Nucleus accumbens (tissue), 56 donors: ENCODE data around the gene PSTPIP1.

Experiments used
- DNase-seq, 56 donors: peaks; one replicate each; lab custom pipeline; 2025; lab: John Stamatoyannopoulos, UW

The PSTPIP1 gene

GRCh38 chr15:76996526-76997401, 1.8 kb downstream of the PSTPIP1 start:
- DNase-seq: peak in 8 of 56 donors; percentile 9 to 53 (median 29)

GRCh38 chr15:76998663-76999285, 3.8 kb downstream of the PSTPIP1 start:
- DNase-seq: no peak

DNA sequence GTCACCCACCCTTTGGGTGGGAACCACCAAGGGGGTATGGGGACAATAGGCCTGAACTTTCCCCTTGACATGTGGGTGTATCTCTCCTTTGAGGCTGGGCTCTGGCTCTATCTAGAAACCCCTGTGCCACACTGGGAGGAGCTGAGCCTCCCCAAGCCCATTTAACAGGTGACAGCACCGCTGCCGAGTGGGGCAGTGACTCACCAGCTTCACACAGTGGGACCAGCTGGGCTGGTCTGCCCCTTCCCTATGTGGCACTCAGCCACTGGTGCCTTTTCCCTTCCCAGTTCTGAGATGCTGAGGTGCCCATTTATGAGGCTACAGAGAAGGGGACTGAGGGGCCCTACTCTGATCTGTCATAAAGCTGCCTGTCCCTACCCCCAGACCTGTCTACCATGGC, 5.1 kb downstream of the PSTPIP1 start:
- DNase-seq: no peak

- DNase-seq: no peak
Observed at GRCh38 chr15:77001351-77001750, 6.4 kb downstream of the PSTPIP1 start.

DNA sequence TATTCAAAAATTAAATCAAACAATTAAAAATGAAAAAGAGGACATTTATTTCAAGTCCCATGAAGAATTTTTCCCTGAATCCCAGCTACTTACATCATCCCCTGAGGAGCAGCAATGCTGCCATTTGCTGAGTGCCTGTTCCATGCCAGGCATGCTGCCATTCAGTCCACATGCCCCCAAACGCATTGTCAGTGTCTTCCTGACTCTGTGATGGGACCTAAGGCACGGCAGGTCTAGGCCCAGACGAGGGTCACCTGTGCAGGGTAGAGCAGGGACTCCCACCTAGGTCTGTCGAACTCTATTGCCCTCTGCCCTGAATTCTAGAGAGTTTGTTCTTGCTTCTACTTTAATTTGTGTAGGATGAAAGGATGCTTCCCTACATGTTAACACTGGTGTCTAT, 7.0 kb downstream of the PSTPIP1 start:
- DNase-seq: no peak

- DNase-seq: no peak
Observed at GRCh38 chr15:77002436-77002835, 7.5 kb downstream of the PSTPIP1 start.

DNA sequence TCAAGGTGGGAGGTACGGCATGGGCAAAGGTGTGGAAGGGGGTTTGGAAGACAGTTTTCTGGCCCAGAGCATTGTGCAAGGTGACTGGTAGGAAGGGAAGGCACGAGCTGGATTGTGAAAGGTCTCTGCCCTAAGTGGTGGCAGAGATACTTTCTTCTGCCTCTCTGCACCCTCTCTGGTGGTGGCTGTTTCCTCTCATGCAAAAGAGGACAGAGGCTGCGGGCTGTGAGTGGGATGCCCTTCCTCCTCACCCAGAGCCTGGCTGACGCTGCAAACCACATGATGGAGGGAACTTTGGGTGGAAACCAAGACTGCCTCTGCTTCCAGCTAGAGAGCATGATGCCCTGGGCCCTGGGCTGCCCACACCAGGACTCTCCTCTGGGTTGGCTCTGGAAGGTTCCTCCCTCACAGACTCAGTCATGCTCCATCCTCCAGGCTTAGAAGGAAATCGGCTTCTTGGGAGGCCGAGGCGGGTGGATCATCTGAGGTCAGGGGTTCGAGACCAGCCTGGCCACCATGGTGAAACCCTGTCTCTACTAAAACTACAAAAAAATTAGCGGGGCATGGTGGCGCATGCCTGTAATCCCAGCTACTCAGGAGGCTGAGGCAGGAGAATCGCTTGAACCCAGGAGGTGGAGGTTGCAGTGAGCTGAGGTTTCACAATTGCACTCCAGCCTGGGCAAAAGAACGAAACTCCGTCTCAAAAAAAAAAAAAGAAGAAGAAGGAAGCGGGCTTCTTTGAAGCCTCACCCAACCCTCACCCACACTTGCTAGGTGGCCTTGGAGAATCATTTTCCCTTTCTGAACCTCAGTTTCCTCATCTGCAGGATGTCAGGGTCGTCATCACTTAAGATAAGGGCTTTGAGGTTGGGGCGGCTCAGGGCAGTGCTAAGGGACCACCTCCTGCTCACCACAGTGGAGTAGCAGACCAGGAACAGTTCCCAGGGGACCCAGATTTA, 8.3 kb downstream of the PSTPIP1 start:
- peak in 11 of 56 donors; percentile 17 to 54 (median 24) for DNase-seq

DNA sequence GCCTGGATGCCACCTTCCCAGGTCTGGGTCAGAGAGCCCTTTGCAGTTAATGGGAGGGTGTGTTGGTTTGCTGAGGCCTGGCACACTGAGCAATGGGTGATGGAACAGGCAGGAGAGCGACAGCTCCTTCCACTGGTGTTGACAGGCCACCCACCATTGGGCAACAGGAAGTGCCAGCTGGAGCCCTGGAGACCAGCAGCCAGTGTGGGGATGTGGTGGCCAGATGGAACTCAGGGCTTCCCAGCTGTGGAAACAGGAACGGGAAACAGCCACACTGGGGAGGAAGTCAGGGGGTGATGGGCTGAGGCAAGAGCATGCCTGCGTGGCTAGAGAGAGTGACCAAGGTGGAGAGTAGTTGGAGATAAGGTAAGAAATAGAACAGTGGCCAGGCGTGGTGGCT, 9.3 kb downstream of the PSTPIP1 start:
- peak in 5 of 56 donors; percentile 11 to 49 (median 26) for DNase-seq

GRCh38 chr15:77009176-77009575, 14.2 kb downstream of the PSTPIP1 start:
- DNase-seq: no peak

DNA sequence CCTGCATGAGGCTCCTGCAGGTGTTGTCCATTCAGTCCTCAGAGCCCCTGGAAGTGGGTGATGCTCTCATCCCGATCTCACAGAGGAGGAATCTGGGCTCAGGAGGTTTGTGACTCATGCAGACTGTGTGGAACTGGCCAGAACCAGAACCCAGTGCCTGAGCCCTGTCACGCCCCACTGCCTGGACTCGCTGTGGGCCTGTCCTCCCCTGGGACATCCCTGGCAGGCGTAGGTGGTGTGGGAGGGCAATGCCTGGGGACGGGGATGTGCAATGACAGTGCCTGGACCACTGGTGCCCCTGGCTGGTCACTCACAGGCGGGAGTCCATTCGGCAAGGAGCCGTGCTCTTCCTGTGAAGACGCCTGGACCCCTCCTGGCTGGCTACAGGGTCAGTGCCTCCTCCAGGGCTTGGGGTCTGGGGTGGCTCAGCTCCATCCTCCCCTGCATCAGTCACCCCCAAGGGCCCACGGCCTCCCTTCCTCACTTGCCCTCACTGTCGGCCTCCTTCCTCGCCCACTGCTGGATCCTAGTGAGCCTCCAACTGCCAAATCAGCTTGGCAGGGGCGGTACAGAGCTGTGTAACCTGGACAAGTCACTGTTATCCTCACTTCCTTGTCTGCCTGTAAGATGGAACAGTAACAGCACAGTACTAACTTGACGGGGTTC, 14.9 kb downstream of the PSTPIP1 start:
- DNase-seq: no peak

GRCh38 chr15:77010312-77010686, 15.4 kb downstream of the PSTPIP1 start:
- DNase-seq: no peak

GRCh38 chr15:77010857-77011256, 15.9 kb downstream of the PSTPIP1 start:
- DNase-seq: no peak

GRCh38 chr15:77012117-77012712, 17.3 kb downstream of the PSTPIP1 start:
- no peak for DNase-seq

DNA sequence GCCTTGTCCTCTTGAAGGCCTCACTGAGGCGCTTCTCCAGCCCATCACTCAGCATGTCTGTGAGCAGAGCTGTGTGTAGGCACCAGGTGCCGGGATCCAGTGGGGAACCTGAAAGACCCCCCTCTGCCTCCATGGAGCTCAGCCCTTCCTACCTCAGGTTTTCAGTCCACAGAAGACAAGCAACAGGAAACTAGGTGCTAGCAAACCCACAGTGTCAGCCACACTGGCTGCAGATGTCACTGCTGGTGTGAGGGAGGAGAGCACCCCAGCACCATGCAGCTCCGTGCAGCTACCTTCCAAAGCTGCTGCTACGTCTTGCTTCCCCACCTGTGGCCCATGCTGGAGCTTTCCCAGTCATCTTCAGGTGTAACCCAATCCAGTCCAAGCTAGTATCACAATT, 17.9 kb downstream of the PSTPIP1 start:
- no peak for DNase-seq

GRCh38 chr15:77013776-77014131, 18.8 kb downstream of the PSTPIP1 start:
- DNase-seq: no peak

DNA sequence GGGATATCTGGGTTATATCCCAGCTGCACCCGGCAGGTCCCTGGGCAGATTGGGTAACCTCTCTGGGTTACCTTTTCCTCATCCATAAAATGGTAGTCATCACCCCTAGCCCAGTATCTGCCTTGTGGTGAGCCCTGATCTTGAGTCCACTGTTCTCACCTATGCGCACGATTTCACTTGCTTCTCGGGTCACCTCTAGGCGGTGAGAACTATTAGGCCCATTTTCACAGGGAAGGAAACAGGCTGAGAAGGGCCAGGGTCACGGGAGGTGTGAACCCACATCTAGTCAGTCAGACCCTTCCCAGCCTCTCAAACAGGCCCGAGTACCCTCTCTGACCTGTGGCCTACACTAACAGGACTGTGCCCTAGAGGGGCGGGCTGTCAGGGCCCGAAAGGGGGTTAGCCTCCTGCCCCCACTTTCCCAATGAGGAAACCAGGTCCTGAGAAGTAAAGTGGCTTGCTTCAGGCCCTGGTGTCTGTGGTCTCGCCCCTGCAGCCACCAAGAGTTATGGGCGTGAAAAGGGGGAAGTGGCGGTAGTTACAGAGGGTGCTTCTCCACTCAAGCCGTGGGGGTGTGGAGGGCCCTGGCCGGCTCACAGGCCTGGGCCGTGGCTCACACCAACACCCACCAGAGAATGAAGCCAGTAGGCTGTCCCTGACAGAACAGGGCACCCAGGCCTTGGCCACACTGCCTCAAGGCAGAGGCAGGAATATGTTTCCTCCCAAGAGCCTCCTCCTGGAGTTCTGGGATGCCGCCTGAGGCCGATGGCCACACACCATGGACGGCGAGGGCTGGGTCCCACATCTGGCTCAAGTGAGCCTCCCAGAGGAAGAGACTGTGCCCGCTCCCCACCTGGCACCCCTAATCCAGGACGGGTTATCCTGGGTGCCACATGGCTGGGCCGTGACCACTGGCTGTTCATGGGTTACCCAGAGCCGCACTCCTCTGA, 19.5 kb downstream of the PSTPIP1 start:
- DNase-seq: no peak

- no peak for DNase-seq
Observed at GRCh38 chr15:77015646-77016320, 20.9 kb downstream of the PSTPIP1 start.

GRCh38 chr15:77016321-77016695, 21.4 kb downstream of the PSTPIP1 start:
- no peak for DNase-seq
